Fibroblast of lung (primary cell): Measurements from ENCODE around the gene IFNGR1. TPM values are rescaled to one million over a fixed set of nuclear protein-coding genes. Genes with fewer than 3 reads are reported as not detected.

ENCODE experiments used
- DNase-seq, 2 donors: peaks; one replicate each; pipeline versions ENCODE4 v3.0.0 to v3.0.0-alpha.2; 2010; ENCODE audit warnings: low read depth in 2 of 2
- H2AFZ ChIP-seq: 2 replicates; pipeline ENCODE4 v1.5.1; 2012; ENCODE audit warnings: low read length, control low read depth, inconsistent platforms
- H3K27ac ChIP-seq: 2 replicates; pipeline ENCODE4 v1.5.1; 2011; ENCODE audit warnings: low read length, control low read depth; ENCODE audit not compliant: insufficient read depth
- H3K27me3 ChIP-seq: 2 replicates; pipeline ENCODE4 v1.5.1; 2011; ENCODE audit warnings: mild to moderate bottlenecking, low read length; ENCODE audit not compliant: control insufficient read depth, insufficient read depth
- H3K36me3 ChIP-seq: 2 replicates; pipeline ENCODE4 v1.5.1; 2011; ENCODE audit warnings: low read length; ENCODE audit not compliant: control insufficient read depth, insufficient read depth
- H3K4me1 ChIP-seq: 2 replicates; pipeline ENCODE4 v1.5.1; 2011; ENCODE audit warnings: low read length; ENCODE audit not compliant: control insufficient read depth, insufficient read depth; ENCODE audit errors: extremely low read depth
- H3K4me2 ChIP-seq: 2 replicates; pipeline ENCODE4 v1.5.1; 2011; ENCODE audit warnings: low read length, control low read depth; ENCODE audit not compliant: insufficient read depth; ENCODE audit errors: extremely low read depth
- H3K4me3 ChIP-seq, 4 experiments: fragments of 200-600 bp in 1 of 4; sonication (generic) in 1 of 4; replicated peaks in 1 of 4; 2 replicates each; pipeline ENCODE4 v1.5.1; 2011 to 2016; ENCODE audit warnings: low read length in 4 of 4, low read depth in 3 of 4, mild to moderate bottlenecking in 3 of 4, control low read depth in 2 of 4, inconsistent platforms in 1 of 4, mixed read lengths in 1 of 4; ENCODE audit not compliant: insufficient read depth in 1 of 4; ENCODE audit errors: control extremely low read depth in 1 of 4
- H3K79me2 ChIP-seq: 2 replicates; pipeline ENCODE4 v1.5.1; 2012; ENCODE audit warnings: mild to moderate bottlenecking, low read length, inconsistent platforms; ENCODE audit not compliant: control insufficient read depth, insufficient read depth
- H3K9ac ChIP-seq: 2 replicates; pipeline ENCODE4 v1.5.1; 2011; ENCODE audit warnings: mild to moderate bottlenecking, low read length, control low read depth; ENCODE audit not compliant: insufficient read depth
- H3K9me3 ChIP-seq: 2 replicates; pipeline ENCODE4 v1.5.1; 2012; ENCODE audit warnings: low read depth, low read length; ENCODE audit not compliant: control insufficient read depth, insufficient read depth
- H4K20me1 ChIP-seq: 2 replicates; pipeline ENCODE4 v1.5.1; 2011; ENCODE audit warnings: low read length; ENCODE audit not compliant: control insufficient read depth, insufficient read depth; ENCODE audit errors: extremely low read depth
- CTCF ChIP-seq, 2 donors: IDR thresholded peaks in 1 of 2; conservative IDR thresholded peaks in 1 of 2; 1 replicate in 1 of 2; 2 replicates in 1 of 2; pipeline ENCODE4 v1.5.1; 2011 to 2012; ENCODE audit warnings: low read length in 2 of 2, control low read depth in 1 of 2, inconsistent platforms in 1 of 2, low read depth in 1 of 2, mild to moderate bottlenecking in 1 of 2
- EZH2 ChIP-seq: IDR thresholded peaks from 2 replicates; pipeline ENCODE4 v1.5.1; 2012; ENCODE audit warnings: low read length, control low read depth, mild to moderate bottlenecking; ENCODE audit errors: missing control alignments
- polyA plus RNA-seq, 2 donors: library from polyadenylated mRNA; depleted of rRNA in 1 of 2; stranded (reverse) in 1 of 2; unstranded in 1 of 2; fragments of >200 nt; gene quantifications; 2 replicates each; pipeline ENCODE4 v1.2.1, GENCODE V29; 2011 to 2012; ENCODE audit warnings: missing spikeins in 1 of 2
- total RNA-seq: library from RNA; depleted of rRNA; stranded (reverse); fragments of >200 nt; gene quantifications from 2 replicates; pipeline ENCODE4 v1.2.1, GENCODE V29; 2014

Gene IFNGR1
- total and polyA plus RNA-seq, 2 donors (not counting 1 experiment from before 2014, with no cell fraction given): 55.9 to 123 TPM

- Histone ChIP-seq H2AFZ (no peak overlapping the region), H3K27me3 (no peaks in the 10 kb centered on the region)
Measured at GRCh38 chr6:137156650-137157049, 62.5 kb downstream of the IFNGR1 start.

DNA sequence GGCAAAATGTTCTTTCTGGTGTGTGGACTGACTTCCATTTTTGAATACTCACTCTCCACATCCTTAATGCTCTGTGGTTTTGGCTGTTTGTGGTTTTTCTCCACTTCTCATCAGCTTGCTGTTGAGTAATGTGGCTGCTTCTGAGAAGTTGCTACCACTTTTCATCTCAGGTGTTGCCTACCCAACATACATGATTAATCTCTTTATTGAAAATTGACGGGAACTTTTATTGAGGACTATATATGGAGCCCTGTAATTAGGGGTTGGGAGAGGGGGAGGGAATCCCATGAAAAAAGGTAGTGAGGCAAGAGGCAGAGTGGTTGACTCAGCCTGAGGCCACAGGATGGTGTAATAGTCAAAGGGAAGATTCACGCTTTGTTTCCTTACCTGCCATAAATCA lies 63.4 kb downstream of the IFNGR1 start:
- TF ChIP-seq EZH2: no peak
- no peak for TF ChIP-seq CTCF (conservative IDR thresholded peaks at IDR 0.05 in 1 of 2, IDR thresholded peaks at IDR 0.05 in 1 of 2; ENCODE audit: low read depth in 1 of 2, low read length in 2 of 2)
- DNase-seq: peak; percentile 6 to 74
- no peak overlapping the region for H3K4me2 ChIP-seq

More at GRCh38 chr6:137156650-137157049, 62.5 kb downstream of the IFNGR1 start:
- H3K4me3 ChIP-seq: no peak overlapping the region
- DNase-seq: no peak
- H3K4me1 ChIP-seq: no peaks in the 10 kb centered on the region
- H3K27ac ChIP-seq: no peak overlapping the region
- no peaks in the 10 kb centered on the region for H4K20me1 ChIP-seq
- H3K9ac ChIP-seq: no peak overlapping the region
- H3K4me2 ChIP-seq: no peak overlapping the region
- no peaks in the 10 kb centered on the region for H3K79me2 ChIP-seq
- no peaks in the 10 kb centered on the region for H3K9me3 ChIP-seq
- TF ChIP-seq EZH2: no peak
- no peaks in the 10 kb centered on the region for H3K36me3 ChIP-seq

GRCh38 chr6:137150072-137150471 lies 69.1 kb downstream of the IFNGR1 start:
- TF ChIP-seq EZH2: no peak
- TF ChIP-seq CTCF (conservative IDR thresholded peaks at IDR 0.05 in 1 of 2, IDR thresholded peaks at IDR 0.05 in 1 of 2; ENCODE audit: low read depth in 1 of 2, low read length in 2 of 2): no peak
- DNase-seq: no peak

More for the DNA sequence above, 63.4 kb downstream of the IFNGR1 start:
- H3K4me3 ChIP-seq: no peak overlapping the region
- H3K79me2 ChIP-seq: no peaks in the 10 kb centered on the region
- H3K27me3 ChIP-seq: no peaks in the 10 kb centered on the region
- H4K20me1 ChIP-seq: no peaks in the 10 kb centered on the region
- H3K9ac ChIP-seq: no peak overlapping the region
- H3K36me3 ChIP-seq: no peaks in the 10 kb centered on the region
- H3K27ac ChIP-seq: no peak overlapping the region
- no peaks in the 10 kb centered on the region for H3K4me1 ChIP-seq
- H3K9me3 ChIP-seq: no peaks in the 10 kb centered on the region
- H2AFZ ChIP-seq: no peak overlapping the region

More at GRCh38 chr6:137150072-137150471, 69.1 kb downstream of the IFNGR1 start:
- Histone ChIP-seq H4K20me1 (no peaks in the 10 kb centered on the region), H3K4me3 (no peak overlapping the region), H3K36me3 (no peaks in the 10 kb centered on the region), H2AFZ (no peak overlapping the region), H3K4me1 (no peaks in the 10 kb centered on the region), H3K79me2 (no peaks in the 10 kb centered on the region), H3K9me3 (no peaks in the 10 kb centered on the region), H3K4me2 (no peak overlapping the region), H3K27ac (no peak overlapping the region), H3K27me3 (no peaks in the 10 kb centered on the region), H3K9ac (no peak overlapping the region)
